Endothelial cell (in vitro differentiated cells): ENCODE data around the gene P2RY14. TPM values are rescaled to one million over a fixed set of nuclear protein-coding genes. Genes with fewer than 3 reads are reported as not detected.

Experiments
- DNase-seq: peaks from one replicate; pipeline ENCODE4 v3.0.0; 2021; ENCODE audit warnings: low spot score
- H3K27ac Mint-ChIP-seq: one replicate; pipeline ENCODE4 v1.8.0; 2021; ENCODE audit warnings: mixed read lengths, inconsistent platforms; ENCODE audit not compliant: unreplicated experiment
- H3K27me3 Mint-ChIP-seq: one replicate; pipeline ENCODE4 v1.8.0; 2021; ENCODE audit warnings: mild to moderate bottlenecking, moderate library complexity, mixed read lengths, inconsistent platforms; ENCODE audit not compliant: unreplicated experiment
- H3K36me3 Mint-ChIP-seq: one replicate; pipeline ENCODE4 v1.8.0; 2021; ENCODE audit warnings: mild to moderate bottlenecking, low read depth, mixed read lengths, inconsistent platforms; ENCODE audit not compliant: unreplicated experiment
- H3K4me1 Mint-ChIP-seq: one replicate; pipeline ENCODE4 v1.8.0; 2021; ENCODE audit warnings: mild to moderate bottlenecking, mixed read lengths, inconsistent platforms; ENCODE audit not compliant: unreplicated experiment
- H3K4me3 Mint-ChIP-seq: one replicate; pipeline ENCODE4 v1.8.0; 2021; ENCODE audit warnings: mild to moderate bottlenecking, mixed read lengths, inconsistent platforms; ENCODE audit not compliant: unreplicated experiment
- H3K9me3 Mint-ChIP-seq: one replicate; pipeline ENCODE4 v1.8.0; 2021; ENCODE audit warnings: mixed read lengths, inconsistent platforms; ENCODE audit not compliant: unreplicated experiment
- total RNA-seq: library from RNA; stranded (reverse); fragmentation: NEBNext Ultra II Directional; extraction: Animal tissue kit (Norgen Biotek cat#: 25700); gene quantifications from one replicate; pipeline ENCODE4 v1.2.1, GENCODE V29; 2021; ENCODE audit not compliant: unreplicated experiment
- TF ChIP-seq, protein P1 (sequence below): fragments of 200-600 bp; sonication (generic); IDR thresholded peaks from one replicate; pipeline ENCODE4 v1.5.0; 2021; ENCODE audit warnings: antibody characterized with exemption; ENCODE audit not compliant: unreplicated experiment

P2RY14 gene
- total RNA-seq, 1 donor from 2014 or later = 0.21 TPM

DNA sequence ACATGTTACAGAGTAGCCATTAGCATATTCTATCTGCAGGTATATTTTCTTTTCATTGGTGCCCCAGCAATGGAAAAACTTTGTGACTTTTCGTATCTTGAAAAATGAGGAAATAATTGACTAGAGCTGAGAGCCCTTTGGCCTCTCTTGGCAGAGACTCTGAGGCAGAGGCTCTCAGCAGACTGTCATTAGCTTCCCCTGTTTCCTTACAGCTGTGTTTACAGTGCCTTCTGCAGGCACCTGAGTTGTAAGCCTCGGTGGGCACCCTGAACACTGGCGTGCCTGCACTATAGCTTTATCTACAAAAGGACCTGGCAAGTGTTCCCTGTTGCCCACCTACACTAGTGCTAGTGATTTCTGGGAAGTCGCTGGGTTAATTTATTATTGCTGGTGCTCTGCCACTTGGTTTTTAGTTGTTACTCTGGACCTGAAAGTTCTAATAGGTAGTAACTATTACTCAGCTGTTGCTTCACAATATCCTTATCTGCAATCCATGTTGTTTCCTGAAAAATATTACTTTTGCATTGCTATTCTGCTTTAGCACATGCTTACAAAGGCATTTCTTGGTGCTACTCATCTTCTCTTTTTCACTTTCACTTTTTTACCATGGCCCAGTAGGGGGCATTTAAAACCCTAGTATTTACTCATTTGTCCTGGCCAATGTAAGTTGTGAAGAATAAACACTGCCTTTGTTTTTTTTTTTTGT is 67.5 kb downstream of the P2RY14 start:
- Mint-ChIP-seq H3K4me3 (no peak overlapping the region), H3K36me3 (no peaks in the 10 kb centered on the region), H3K9me3 (no peaks in the 10 kb centered on the region), H3K4me1 (peaks cover 15% of the 10 kb centered on the region), H3K27me3 (no peaks in the 10 kb centered on the region), H3K27ac (no peak overlapping the region)
- DNase-seq = no peak
- TF ChIP-seq, protein P1, sequence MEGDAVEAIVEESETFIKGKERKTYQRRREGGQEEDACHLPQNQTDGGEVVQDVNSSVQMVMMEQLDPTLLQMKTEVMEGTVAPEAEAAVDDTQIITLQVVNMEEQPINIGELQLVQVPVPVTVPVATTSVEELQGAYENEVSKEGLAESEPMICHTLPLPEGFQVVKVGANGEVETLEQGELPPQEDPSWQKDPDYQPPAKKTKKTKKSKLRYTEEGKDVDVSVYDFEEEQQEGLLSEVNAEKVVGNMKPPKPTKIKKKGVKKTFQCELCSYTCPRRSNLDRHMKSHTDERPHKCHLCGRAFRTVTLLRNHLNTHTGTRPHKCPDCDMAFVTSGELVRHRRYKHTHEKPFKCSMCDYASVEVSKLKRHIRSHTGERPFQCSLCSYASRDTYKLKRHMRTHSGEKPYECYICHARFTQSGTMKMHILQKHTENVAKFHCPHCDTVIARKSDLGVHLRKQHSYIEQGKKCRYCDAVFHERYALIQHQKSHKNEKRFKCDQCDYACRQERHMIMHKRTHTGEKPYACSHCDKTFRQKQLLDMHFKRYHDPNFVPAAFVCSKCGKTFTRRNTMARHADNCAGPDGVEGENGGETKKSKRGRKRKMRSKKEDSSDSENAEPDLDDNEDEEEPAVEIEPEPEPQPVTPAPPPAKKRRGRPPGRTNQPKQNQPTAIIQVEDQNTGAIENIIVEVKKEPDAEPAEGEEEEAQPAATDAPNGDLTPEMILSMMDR = no peak

- Mint-ChIP-seq H3K36me3 (no peaks in the 10 kb centered on the region), H3K9me3 (no peaks in the 10 kb centered on the region), H3K4me1 (peaks cover 10% of the 10 kb centered on the region), H3K27me3 (no peaks in the 10 kb centered on the region), H3K4me3 (no peak overlapping the region), H3K27ac (no peak overlapping the region)
- TF ChIP-seq, protein P1 = no peak
- DNase-seq = no peak
Measured at GRCh38 chr3:151209654-151210053, 68.7 kb downstream of the P2RY14 start.

GRCh38 chr3:151206201-151206600 is 72.1 kb downstream of the P2RY14 start:
- Mint-ChIP-seq H3K36me3 (no peaks in the 10 kb centered on the region), H3K27me3 (no peaks in the 10 kb centered on the region), H3K27ac (no peak overlapping the region), H3K4me1 (peaks cover 3% of the 10 kb centered on the region), H3K4me3 (no peak overlapping the region), H3K9me3 (no peaks in the 10 kb centered on the region)
- TF ChIP-seq, protein P1 = no peak
- no peak for DNase-seq

DNA sequence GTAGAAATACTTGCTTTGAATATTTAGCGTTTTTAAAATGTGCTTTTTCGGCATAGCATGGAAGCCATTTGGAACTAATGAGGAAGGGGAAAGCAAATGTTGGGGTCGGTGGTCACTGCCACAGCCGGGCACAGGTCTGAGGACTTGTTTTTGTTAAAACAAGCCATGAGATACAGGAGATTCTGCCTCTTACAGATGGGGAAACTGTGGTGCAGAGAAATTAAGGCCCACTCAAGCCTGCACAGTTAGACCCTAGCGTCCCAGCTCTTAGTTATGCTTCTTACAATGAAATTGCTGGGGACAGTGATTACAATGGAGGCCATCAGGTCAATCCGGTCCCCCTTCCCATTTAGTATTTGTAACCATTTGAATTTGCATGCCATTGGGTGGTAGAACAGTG is 72.9 kb downstream of the P2RY14 start:
- H3K27ac Mint-ChIP-seq = no peak overlapping the region
- H3K4me1 Mint-ChIP-seq = peaks cover under 1% of the 10 kb centered on the region
- H3K4me3 Mint-ChIP-seq = no peak overlapping the region
- TF ChIP-seq, protein P1 = no peak
- H3K36me3 Mint-ChIP-seq = no peaks in the 10 kb centered on the region
- H3K27me3 Mint-ChIP-seq = no peaks in the 10 kb centered on the region
- DNase-seq = no peak
- H3K9me3 Mint-ChIP-seq = no peaks in the 10 kb centered on the region

DNA sequence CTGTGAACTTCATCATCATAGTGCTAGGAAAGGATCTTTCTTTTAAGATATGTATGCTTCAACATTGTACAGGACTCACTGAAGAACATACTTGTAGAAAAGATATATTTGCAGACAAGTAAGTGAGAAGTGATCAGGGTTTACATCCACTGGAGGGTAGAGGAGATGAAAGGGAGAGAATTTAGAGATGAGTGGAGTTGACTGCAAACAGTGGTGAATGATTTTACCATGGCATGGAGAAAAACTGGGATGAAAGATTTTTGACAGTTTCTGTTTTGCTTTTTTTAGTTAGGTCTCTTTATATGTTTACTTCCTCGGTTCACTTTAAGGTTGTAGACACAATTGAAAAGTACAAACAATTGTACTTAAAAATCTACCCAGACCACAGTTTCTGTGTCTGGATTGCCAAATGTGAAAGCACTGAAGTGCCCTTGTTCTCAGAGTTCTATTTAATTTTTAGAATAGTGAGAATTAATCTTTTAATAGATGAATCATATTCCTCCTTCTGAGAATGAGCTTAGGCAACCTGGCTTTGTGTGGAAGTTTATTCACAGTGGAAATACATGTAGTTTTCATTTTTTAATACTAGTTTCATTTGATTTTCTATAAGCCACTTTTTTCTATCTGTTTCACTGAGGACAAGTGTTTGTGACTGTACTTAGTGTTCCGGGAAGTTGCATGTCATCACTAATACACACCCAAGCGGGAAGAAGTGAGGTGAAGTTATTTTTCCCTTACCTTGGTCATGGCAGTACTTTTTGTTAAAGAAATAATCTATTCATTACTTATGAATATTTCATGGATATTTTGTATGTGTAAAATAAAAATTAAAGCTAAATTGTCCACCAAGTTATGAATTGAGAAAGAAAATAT is 73.6 kb downstream of the P2RY14 start:
- H3K4me3 Mint-ChIP-seq = no peak overlapping the region
- no peak overlapping the region for H3K27ac Mint-ChIP-seq
- TF ChIP-seq, protein P1 = no peak

More for the DNA sequence above, 73.6 kb downstream of the P2RY14 start:
- Mint-ChIP-seq H3K27me3 (no peaks in the 10 kb centered on the region), H3K9me3 (no peaks in the 10 kb centered on the region), H3K4me1 (no peaks in the 10 kb centered on the region), H3K36me3 (no peaks in the 10 kb centered on the region)
- no peak for DNase-seq
